WTC11 (cell line): ENCODE measurements around the gene PRKAR1B. TPM values are rescaled to one million over a fixed set of nuclear protein-coding genes. Genes with fewer than 3 reads are reported as not detected.

ENCODE experiments used
- ATAC-seq: fragments of 200-7000 bp; cut with Tn5 transposase; 2 replicates; pipeline ENCODE4 v1.10.0; 2021; ENCODE audit warnings: mild to moderate bottlenecking, moderate library complexity
- CTCF ChIA-PET: fragments of 300-600 bp; sonication (Branson Sonifier 250); formaldehyde crosslinking; loops from one replicate; lab custom pipeline; 2021; ENCODE audit warnings: antibody characterized with exemption; lab: Charles Lee
- POLR2A ChIA-PET: fragments of 350-600 bp; sonication (Branson Sonifier 250); formaldehyde crosslinking; loops from one replicate; lab custom pipeline; 2021; ENCODE audit warnings: antibody characterized with exemption; lab: Charles Lee
- DNase-seq: peaks from one replicate; pipeline ENCODE4 v3.0.0; 2021; ENCODE audit warnings: low spot score
- H3K27ac Mint-ChIP-seq: 2 replicates; pipeline ENCODE4 v1.8.0; 2021; ENCODE audit warnings: mixed read lengths
- H3K27me3 Mint-ChIP-seq: 2 replicates; pipeline ENCODE4 v1.8.0; 2021; ENCODE audit warnings: low read depth, mild to moderate bottlenecking, moderate library complexity, mixed read lengths
- H3K36me3 Mint-ChIP-seq: 2 replicates; pipeline ENCODE4 v1.8.0; 2021; ENCODE audit warnings: mixed read lengths
- H3K4me1 Mint-ChIP-seq: 2 replicates; pipeline ENCODE4 v1.8.0; 2022; ENCODE audit warnings: mixed read lengths
- H3K4me3 Mint-ChIP-seq: 2 replicates; pipeline ENCODE4 v1.8.0; 2021; ENCODE audit warnings: mild to moderate bottlenecking, moderate library complexity, mixed read lengths
- H3K9me3 Mint-ChIP-seq: 2 replicates; pipeline ENCODE4 v1.8.0; 2021; ENCODE audit warnings: mixed read lengths
- CREB1 ChIP-seq: sonication (generic); formaldehyde crosslinking; IDR thresholded peaks from 2 replicates; pipeline ENCODE4 v1.8.0; 2023; ENCODE audit warnings: mild to moderate bottlenecking, missing genetic modification reagents
- FOXJ3 ChIP-seq: sonication (generic); formaldehyde crosslinking; IDR thresholded peaks from 2 replicates; pipeline ENCODE4 v1.9.0; 2021; ENCODE audit warnings: missing genetic modification reagents, mild to moderate bottlenecking, borderline replicate concordance
- GTF2I ChIP-seq: fragments of 250-450 bp; sonication (Bioruptor Pico); conservative IDR thresholded peaks from 2 replicates; pipeline ENCODE4 v1.4.0; 2021; ENCODE audit warnings: mild to moderate bottlenecking
- HMGA2 ChIP-seq: fragments of 250-450 bp; sonication (Bioruptor Pico); IDR thresholded peaks from 2 replicates; pipeline ENCODE4 v1.4.0; 2021; ENCODE audit warnings: mild to moderate bottlenecking, moderate library complexity
- NFATC4 ChIP-seq: fragments of 250-450 bp; sonication (Bioruptor Pico); IDR thresholded peaks from 2 replicates; pipeline ENCODE4 v1.9.0; 2021; ENCODE audit warnings: mild to moderate bottlenecking
- NR1H2 ChIP-seq: sonication (generic); formaldehyde crosslinking; IDR thresholded peaks from 2 replicates; pipeline ENCODE4 v1.9.0; 2021; ENCODE audit warnings: mild to moderate bottlenecking, moderate library complexity, missing genetic modification reagents
- PRRX2 ChIP-seq: fragments of 250-450 bp; sonication (Bioruptor Pico); IDR thresholded peaks from 2 replicates; pipeline ENCODE4 v1.8.0; 2021; ENCODE audit warnings: mild to moderate bottlenecking
- RELA ChIP-seq: sonication (generic); formaldehyde crosslinking; IDR thresholded peaks from 2 replicates; pipeline ENCODE4 v1.8.1; 2022; ENCODE audit warnings: missing genetic modification reagents, mild to moderate bottlenecking, borderline replicate concordance
- SP1 ChIP-seq: sonication (generic); formaldehyde crosslinking; conservative IDR thresholded peaks from 2 replicates; pipeline ENCODE4 v1.8.1; 2022; ENCODE audit warnings: missing genetic modification reagents
- ZNF671 ChIP-seq: fragments of 250-450 bp; sonication (Bioruptor Pico); IDR thresholded peaks from 2 replicates; pipeline ENCODE4 v1.8.0; 2021; ENCODE audit warnings: mild to moderate bottlenecking
- total RNA-seq: library from RNA; stranded (reverse); gene quantifications from 3 replicates; pipeline ENCODE4 v1.2.3, GENCODE V29; 2021
- TF ChIP-seq, protein P1 (sequence below): fragments of 250-450 bp; sonication (Bioruptor Pico); IDR thresholded peaks from 2 replicates; pipeline ENCODE4 v1.9.0; 2021; ENCODE audit warnings: mild to moderate bottlenecking
- TF ChIP-seq, protein P2 (sequence below): fragments of 250-450 bp; sonication (Bioruptor Pico); conservative IDR thresholded peaks from 2 replicates; pipeline ENCODE4 v1.9.0; 2021; ENCODE audit warnings: mild to moderate bottlenecking
- TF ChIP-seq, protein P3 (sequence below): sonication (generic); formaldehyde crosslinking; IDR thresholded peaks from 2 replicates; pipeline ENCODE4 v1.8.1; 2023; ENCODE audit warnings: mild to moderate bottlenecking, missing genetic modification reagents, borderline replicate concordance
- TF ChIP-seq, protein P4 (sequence below): sonication (generic); formaldehyde crosslinking; IDR thresholded peaks from 2 replicates; pipeline ENCODE4 v1.8.0; 2022; ENCODE audit warnings: mild to moderate bottlenecking, missing genetic modification reagents
- TF ChIP-seq, protein P5 (sequence below): fragments of 250-450 bp; sonication (Bioruptor Pico); IDR thresholded peaks from 2 replicates; pipeline ENCODE4 v1.8.0; 2021; ENCODE audit warnings: mild to moderate bottlenecking

Gene PRKAR1B
- total RNA-seq, 1 experiment from 2014 or later: 43.6 TPM

DNA sequence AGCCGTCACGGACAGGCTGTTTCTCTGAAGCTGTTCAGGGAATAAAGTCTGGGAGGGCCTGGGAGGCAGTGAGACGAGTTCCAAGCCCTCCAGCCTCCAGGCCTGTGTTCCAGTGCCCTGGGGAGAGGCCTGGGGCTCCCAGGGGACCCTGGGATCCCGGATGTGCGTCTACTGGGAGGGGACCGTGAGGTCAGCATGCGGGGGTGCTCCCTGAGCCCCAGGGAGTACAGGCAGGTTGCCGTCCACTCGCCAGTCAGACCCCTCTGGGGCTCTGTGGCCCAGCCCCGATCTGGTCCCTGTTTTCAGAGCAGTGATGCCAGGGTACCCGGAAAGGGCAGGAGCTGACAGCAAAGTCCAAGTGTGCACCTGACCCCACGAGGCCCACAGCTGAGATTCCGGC is 81.5 kb downstream of the PRKAR1B start:
- H3K27me3 Mint-ChIP-seq: no peaks in the 10 kb centered on the region
- ChIA-PET POLR2A (interaction anchor here (1.0 kb wide), 1 partner anchor 10 kb away, joined by 3 read pairs; no protein-coding TSS in a partner anchor), CTCF (no interaction called here)
- H3K36me3 Mint-ChIP-seq: peaks cover 4% of the 10 kb centered on the region
- H3K4me3 Mint-ChIP-seq: no peak overlapping the region
- no peaks in the 10 kb centered on the region; the same call in 1 of the 2 replicates for H3K9me3 Mint-ChIP-seq
- peaks cover 5% of the 10 kb centered on the region; the same call in 1 of the 2 replicates for H3K4me1 Mint-ChIP-seq
- TF ChIP-seq NFATC4 (CRISPR knock-in tag): no peak
- no peak for TF ChIP-seq GTF2I (CRISPR knock-in tag)
- TF ChIP-seq SP1 (CRISPR knock-in tag): no peak
- TF ChIP-seq, protein P1, sequence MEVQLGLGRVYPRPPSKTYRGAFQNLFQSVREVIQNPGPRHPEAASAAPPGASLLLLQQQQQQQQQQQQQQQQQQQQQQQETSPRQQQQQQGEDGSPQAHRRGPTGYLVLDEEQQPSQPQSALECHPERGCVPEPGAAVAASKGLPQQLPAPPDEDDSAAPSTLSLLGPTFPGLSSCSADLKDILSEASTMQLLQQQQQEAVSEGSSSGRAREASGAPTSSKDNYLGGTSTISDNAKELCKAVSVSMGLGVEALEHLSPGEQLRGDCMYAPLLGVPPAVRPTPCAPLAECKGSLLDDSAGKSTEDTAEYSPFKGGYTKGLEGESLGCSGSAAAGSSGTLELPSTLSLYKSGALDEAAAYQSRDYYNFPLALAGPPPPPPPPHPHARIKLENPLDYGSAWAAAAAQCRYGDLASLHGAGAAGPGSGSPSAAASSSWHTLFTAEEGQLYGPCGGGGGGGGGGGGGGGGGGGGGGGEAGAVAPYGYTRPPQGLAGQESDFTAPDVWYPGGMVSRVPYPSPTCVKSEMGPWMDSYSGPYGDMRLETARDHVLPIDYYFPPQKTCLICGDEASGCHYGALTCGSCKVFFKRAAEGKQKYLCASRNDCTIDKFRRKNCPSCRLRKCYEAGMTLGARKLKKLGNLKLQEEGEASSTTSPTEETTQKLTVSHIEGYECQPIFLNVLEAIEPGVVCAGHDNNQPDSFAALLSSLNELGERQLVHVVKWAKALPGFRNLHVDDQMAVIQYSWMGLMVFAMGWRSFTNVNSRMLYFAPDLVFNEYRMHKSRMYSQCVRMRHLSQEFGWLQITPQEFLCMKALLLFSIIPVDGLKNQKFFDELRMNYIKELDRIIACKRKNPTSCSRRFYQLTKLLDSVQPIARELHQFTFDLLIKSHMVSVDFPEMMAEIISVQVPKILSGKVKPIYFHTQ: no peak
- TF ChIP-seq NR1H2: no peak
- no peak for TF ChIP-seq PRRX2 (CRISPR knock-in tag)
- TF ChIP-seq, protein P2, sequence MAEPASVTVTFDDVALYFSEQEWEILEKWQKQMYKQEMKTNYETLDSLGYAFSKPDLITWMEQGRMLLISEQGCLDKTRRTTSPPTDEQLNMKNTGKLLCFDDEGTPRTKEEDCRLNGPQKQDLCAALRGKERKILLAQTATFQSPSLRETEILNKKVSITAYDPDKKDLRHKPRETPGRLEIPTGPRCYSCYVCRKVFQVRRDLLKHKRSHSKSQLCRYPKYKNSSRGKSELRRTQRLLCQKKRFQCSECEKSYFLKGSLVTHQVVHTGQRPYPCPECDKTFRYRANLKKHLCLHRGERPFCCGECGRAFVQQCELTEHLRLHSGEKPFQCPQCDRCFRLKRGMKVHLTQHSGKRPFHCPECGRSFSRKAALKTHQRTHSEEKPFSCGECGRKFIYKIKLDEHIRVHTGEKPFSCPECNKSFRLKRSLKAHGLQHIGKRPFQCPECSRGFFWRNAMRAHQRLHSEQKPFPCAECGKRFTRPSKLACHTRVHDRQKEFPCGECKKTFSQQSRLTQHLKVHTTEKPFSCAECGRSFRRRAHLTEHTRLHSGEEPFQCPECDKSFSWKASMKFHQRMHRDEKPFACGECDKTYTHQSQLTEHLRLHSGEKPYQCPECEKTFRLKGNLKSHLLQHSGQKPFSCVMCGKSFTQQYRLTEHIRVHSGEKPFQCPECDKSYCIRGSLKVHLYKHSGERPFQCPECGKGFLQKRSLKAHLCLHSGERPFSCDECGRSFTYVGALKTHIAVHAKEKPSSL (CRISPR knock-in tag): no peak
- TF ChIP-seq, protein P3, sequence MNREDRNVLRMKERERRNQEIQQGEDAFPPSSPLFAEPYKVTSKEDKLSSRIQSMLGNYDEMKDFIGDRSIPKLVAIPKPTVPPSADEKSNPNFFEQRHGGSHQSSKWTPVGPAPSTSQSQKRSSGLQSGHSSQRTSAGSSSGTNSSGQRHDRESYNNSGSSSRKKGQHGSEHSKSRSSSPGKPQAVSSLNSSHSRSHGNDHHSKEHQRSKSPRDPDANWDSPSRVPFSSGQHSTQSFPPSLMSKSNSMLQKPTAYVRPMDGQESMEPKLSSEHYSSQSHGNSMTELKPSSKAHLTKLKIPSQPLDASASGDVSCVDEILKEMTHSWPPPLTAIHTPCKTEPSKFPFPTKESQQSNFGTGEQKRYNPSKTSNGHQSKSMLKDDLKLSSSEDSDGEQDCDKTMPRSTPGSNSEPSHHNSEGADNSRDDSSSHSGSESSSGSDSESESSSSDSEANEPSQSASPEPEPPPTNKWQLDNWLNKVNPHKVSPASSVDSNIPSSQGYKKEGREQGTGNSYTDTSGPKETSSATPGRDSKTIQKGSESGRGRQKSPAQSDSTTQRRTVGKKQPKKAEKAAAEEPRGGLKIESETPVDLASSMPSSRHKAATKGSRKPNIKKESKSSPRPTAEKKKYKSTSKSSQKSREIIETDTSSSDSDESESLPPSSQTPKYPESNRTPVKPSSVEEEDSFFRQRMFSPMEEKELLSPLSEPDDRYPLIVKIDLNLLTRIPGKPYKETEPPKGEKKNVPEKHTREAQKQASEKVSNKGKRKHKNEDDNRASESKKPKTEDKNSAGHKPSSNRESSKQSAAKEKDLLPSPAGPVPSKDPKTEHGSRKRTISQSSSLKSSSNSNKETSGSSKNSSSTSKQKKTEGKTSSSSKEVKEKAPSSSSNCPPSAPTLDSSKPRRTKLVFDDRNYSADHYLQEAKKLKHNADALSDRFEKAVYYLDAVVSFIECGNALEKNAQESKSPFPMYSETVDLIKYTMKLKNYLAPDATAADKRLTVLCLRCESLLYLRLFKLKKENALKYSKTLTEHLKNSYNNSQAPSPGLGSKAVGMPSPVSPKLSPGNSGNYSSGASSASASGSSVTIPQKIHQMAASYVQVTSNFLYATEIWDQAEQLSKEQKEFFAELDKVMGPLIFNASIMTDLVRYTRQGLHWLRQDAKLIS (CRISPR knock-in tag): no peak
- no peak for TF ChIP-seq FOXJ3 (CRISPR knock-in tag)
- TF ChIP-seq ZNF671: no peak
- TF ChIP-seq RELA (CRISPR knock-in tag): no peak
- TF ChIP-seq, protein P4, sequence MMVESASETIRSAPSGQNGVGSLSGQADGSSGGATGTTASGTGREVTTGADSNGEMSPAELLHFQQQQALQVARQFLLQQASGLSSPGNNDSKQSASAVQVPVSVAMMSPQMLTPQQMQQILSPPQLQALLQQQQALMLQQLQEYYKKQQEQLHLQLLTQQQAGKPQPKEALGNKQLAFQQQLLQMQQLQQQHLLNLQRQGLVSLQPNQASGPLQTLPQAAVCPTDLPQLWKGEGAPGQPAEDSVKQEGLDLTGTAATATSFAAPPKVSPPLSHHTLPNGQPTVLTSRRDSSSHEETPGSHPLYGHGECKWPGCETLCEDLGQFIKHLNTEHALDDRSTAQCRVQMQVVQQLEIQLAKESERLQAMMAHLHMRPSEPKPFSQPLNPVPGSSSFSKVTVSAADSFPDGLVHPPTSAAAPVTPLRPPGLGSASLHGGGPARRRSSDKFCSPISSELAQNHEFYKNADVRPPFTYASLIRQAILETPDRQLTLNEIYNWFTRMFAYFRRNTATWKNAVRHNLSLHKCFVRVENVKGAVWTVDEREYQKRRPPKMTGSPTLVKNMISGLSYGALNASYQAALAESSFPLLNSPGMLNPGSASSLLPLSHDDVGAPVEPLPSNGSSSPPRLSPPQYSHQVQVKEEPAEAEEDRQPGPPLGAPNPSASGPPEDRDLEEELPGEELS: no peak
- no peak for TF ChIP-seq CREB1 (CRISPR knock-in tag)
- no peak for TF ChIP-seq HMGA2 (CRISPR knock-in tag)
- TF ChIP-seq, protein P5, sequence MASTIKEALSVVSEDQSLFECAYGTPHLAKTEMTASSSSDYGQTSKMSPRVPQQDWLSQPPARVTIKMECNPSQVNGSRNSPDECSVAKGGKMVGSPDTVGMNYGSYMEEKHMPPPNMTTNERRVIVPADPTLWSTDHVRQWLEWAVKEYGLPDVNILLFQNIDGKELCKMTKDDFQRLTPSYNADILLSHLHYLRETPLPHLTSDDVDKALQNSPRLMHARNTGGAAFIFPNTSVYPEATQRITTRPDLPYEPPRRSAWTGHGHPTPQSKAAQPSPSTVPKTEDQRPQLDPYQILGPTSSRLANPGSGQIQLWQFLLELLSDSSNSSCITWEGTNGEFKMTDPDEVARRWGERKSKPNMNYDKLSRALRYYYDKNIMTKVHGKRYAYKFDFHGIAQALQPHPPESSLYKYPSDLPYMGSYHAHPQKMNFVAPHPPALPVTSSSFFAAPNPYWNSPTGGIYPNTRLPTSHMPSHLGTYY: no peak
- no peak for ATAC-seq
- H3K27ac Mint-ChIP-seq: no peak overlapping the region
- no peak for DNase-seq
